Measurements from ENCODE around the gene SLC25A22.

Gene SLC25A22

GRCh38 chr11:773425-773824 is 24.7 kb downstream of the SLC25A22 start:
- no peak for DNase-seq (ENCODE audit: low read depth in 2 of 2)

- DNase-seq (ENCODE audit: low read depth in 2 of 2) = no peak
Observed at GRCh38 chr11:772429-773390, 25.4 kb downstream of the SLC25A22 start.

- DNase-seq (ENCODE audit: low read depth in 2 of 2) = no peak
Observed at GRCh38 chr11:771617-772204, 26.4 kb downstream of the SLC25A22 start.

GRCh38 chr11:770642-771616 is 27.2 kb downstream of the SLC25A22 start:
- no peak for DNase-seq (ENCODE audit: low read depth in 2 of 2)

- DNase-seq (ENCODE audit: low read depth in 2 of 2) = no peak
Observed at GRCh38 chr11:769887-770641, 28.0 kb downstream of the SLC25A22 start.

- no peak for DNase-seq (ENCODE audit: low read depth in 2 of 2)
Observed at GRCh38 chr11:767238-767637, 30.8 kb downstream of the SLC25A22 start.

- no peak for DNase-seq (ENCODE audit: low read depth in 2 of 2)
Observed at GRCh38 chr11:766936-767210, 31.2 kb downstream of the SLC25A22 start.

- DNase-seq (ENCODE audit: low read depth in 2 of 2) = no peak
Observed at GRCh38 chr11:766106-766935, 31.8 kb downstream of the SLC25A22 start.

GRCh38 chr11:765802-766091 is 32.3 kb downstream of the SLC25A22 start:
- DNase-seq (ENCODE audit: low read depth in 2 of 2) = no peak

- peak in 1 of 2 donors; percentile 27 for DNase-seq (ENCODE audit: low read depth in 2 of 2)
Observed at GRCh38 chr11:765025-765801, 32.9 kb downstream of the SLC25A22 start.

GRCh38 chr11:764322-765024 is 33.6 kb downstream of the SLC25A22 start:
- no peak for DNase-seq (ENCODE audit: low read depth in 2 of 2)

- no peak for DNase-seq (ENCODE audit: low read depth in 2 of 2)
Observed at GRCh38 chr11:763549-764321, 34.3 kb downstream of the SLC25A22 start.

- DNase-seq (ENCODE audit: low read depth in 2 of 2) = no peak
Observed at GRCh38 chr11:763073-763463, 35.0 kb downstream of the SLC25A22 start.

GRCh38 chr11:762421-763072 is 35.5 kb downstream of the SLC25A22 start:
- DNase-seq (ENCODE audit: low read depth in 2 of 2) = no peak

- no peak for DNase-seq (ENCODE audit: low read depth in 2 of 2)
Observed at GRCh38 chr11:761526-762108, 36.5 kb downstream of the SLC25A22 start.

GRCh38 chr11:760236-760635 is 37.8 kb downstream of the SLC25A22 start:
- DNase-seq (ENCODE audit: low read depth in 2 of 2) = no peak

- DNase-seq (ENCODE audit: low read depth in 2 of 2) = no peak
Observed at GRCh38 chr11:749731-750130, 48.4 kb downstream of the SLC25A22 start.

- no peak for DNase-seq (ENCODE audit: low read depth in 2 of 2)
Observed at GRCh38 chr11:748007-748359, 50.1 kb downstream of the SLC25A22 start.
